HG02884 (cell line): ENCODE results near the gene GPN1.
"Not testable (repeated sequence)": the region's sequence is repeated elsewhere in the genome, so short reads cannot be mapped to it uniquely, and the experiment has no call there.

Source experiments
- ATAC-seq: cut with Tn5 transposase; IDR thresholded peaks from one replicate; pipeline ENCODE4 v1.9.1; 2021; ENCODE audit warnings: mild to moderate bottlenecking, moderate library complexity; ENCODE audit not compliant: unreplicated experiment

GPN1 gene

DNA sequence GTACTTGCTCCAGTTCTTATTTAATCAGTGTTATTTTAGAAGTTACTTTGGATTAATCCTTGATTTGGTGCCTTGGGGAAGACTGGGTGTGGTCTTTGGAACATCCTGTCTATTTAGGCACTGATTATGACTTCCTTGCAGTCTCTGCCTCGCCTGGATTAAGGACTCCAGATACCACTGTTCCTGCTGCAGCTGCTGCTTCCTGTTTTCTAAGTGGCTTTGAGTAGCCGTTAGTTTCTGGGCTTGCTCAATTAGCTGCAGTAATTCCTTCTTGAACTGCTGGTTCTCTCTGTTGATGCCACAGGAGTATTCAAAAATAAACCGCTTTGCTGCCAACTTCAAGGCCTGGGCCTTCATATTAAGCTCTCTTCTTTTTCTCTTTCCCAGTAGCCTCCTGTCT, 1.9 kb upstream of the GPN1 start:
- not testable (repeated sequence) for ATAC-seq

DNA sequence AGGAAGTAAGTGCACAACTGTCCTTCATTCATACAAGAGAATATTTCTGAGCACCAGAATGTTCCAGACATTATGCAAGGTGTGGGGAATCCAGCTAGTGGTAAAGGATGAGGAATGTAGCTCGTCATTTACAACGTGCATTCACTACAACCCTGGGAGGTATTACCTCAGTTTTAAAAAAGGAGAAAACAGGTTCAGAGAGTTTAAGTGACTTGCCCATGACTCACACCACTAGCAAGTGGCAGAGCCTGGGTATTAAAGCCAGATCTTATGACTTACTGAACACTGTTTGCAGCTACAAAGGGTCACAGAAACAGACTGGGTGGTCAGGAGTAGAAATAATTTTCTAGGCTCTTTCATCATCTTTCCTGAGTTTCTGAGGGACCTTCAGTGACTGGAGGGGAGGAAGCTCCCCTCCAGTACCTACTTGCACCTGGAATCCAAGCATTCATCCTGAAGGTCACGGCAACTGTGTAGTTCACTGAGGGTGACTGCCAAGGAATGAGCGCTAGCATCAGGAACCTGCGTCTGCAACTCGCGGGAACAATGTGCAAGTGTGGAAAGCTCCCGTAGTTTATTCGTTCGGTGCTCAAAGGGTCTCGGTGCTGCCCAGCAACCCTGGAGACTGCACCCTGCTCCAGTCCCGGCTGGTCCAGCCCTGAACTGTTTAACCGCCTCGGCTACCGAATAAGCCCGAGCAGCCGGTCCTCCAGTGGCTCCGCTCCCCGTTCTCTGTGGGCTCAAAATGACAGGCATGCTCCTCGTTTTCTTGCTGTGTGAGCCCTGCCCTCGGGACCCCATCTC, 685 bp upstream of the GPN1 start:
- ATAC-seq: peak; percentile 23

DNA sequence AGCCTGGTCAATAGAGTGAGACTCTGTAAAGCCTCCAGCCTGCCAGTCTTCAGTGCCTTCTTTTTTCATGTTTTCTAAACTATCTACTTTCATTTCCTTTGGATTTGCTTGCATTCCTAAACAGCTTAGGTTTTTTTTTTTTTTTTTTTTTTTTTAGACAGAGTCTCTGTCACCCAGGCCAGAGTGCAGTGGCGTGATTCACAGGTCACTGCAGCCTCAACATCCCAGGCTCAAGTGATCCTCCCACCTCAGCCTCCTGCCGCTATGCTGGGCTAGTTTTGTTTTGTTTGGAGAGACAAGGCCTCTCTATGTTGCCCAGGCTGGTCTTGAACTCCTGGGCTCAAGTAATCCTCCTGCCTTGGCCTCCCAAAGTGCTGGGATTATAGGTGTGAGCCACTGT, 1.4 kb downstream of the GPN1 start:
- not testable (repeated sequence) for ATAC-seq

DNA sequence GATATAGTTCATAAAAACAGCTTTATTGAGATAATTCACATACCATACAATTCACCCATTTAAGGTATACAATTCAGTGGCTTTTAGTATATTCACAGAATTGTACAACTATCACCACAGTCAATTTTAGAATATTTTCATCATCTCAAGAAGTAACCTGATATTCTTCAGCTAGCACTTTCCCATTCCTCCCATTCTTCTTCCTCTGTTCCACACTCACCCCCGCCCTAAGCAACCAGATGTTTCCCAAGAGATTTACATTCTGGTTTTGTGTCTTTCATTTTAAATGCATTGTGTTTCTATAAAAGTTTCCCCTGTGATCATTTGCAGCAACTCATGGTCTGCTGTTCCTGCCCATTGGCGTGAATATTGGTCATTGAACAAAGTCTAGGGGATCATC, 5.4 kb downstream of the GPN1 start:
- ATAC-seq: no peak

DNA sequence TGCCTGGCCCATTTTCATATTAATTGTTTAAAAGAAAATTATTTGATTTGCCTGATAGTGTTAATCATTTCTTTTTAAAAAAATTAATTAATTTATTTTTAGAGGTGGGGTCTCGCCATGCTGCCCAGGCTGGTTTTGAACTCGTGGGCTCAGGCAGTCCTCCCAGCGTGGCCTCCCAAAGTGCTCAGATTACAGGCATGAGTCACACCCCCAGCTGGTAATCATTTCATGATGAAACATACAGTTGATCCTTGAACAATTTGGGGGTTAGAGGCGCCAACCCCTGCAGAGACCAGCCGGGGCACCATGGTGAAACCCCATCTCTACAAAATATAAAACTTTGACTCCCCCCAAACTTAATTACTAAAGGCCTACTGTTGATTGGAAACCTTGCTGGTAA, 7.9 kb downstream of the GPN1 start:
- no peak for ATAC-seq

DNA sequence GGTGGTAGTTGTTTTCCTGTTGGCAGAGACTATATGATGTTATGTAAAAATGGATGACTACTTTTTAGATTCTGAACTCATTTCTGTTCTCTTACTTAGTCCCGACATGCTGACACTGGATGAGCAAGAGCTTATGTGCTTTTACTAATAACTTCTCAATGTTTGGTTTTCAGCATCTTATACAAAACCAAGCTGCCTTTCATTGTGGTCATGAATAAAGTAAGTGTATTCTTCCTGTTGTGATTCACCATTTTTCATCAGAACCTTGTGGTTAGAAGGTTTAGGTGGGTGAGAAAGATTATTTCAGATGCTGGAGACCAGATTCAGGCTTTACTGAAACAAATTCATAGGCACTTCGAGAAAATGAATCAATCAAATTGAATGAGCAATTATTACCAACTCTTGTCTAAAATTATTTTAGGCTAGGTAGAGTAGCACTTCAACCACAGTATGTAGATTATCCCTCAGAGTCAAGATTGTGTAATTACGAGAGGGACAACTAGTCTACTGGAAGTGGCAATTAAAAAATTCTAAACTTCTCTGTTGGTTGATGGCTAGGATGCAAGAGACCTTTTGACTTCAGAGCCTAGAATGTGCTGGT, 9.3 kb downstream of the GPN1 start:
- ATAC-seq: no peak

DNA sequence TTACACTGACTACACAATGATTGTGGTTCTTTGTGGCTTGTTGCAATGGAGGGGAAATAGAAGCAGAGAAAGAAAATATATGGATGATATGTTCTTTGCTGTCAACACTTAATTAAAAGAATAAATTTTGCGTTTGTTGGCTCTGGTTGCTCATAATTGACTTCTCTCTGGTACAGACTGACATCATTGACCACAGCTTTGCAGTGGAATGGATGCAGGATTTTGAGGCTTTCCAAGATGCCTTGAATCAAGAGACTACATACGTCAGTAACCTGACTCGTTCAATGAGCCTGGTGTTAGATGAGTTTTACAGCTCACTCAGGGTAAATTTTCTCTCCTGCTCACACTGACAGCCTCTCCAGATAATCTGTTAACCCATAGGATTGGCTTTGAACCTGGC, 9.9 kb downstream of the GPN1 start:
- no peak for ATAC-seq

DNA sequence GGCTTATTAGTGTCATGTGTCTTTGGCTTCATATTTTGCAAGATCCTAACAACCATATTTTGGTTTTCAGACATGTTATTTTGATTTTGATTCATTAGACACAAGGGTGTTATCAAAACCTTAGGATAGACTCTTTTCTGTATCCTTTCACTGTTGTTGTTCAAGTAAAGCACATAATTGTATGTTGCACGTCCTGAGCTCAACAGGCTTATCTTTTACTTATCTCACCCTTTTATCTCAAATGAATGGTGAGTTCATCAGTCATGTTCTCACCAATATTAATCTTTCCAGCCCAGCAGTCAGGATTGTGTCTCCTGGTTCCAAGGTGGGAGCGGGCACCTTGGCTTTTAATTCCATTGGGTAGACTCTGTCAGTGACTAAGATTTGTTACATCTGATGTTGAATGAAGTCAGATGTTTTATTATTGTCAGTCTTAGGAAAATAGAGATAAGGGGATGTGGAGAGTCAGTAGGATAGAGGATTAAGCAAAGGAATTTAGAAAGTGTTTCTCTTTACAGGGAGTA, 11.9 kb downstream of the GPN1 start:
- ATAC-seq: no peak

DNA sequence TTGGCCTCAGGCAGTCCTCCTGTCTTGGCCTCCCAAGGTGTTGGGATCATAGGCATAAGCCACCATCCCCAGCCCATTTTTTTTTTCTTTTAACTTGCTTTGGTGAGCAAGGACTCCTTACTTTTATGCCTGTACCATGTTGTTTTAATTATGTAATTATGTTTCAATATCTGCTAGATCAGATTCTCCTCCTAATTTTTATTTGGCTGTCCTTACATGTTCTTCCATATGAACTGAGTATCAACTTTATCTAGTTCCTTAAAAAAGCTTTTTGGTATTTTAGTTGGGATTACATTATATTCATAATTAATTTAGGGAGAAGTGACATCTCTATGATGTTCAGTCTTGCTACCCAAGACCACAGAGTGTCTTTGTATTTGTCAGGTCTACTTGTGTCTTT, 16.3 kb downstream of the GPN1 start:
- no peak for ATAC-seq

DNA sequence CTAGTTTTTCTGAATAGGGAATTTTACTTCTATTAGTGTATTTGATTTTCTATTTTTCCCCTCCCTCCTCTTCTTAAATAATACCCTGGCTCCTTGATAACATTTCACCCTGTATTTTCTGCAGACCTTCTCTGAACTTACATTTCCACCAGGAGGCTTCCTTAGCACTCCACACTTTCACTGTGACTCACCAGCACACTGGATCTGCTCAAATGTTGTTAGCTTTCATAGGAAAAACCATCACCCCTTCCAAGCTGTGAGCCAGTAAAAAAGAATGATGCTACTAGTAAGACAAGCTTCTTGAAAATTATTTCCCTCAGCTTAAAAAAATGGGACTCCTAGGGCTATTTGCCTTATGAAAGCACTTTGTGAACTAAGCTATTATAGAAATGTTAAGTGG, 18.4 kb downstream of the GPN1 start:
- no peak for ATAC-seq

DNA sequence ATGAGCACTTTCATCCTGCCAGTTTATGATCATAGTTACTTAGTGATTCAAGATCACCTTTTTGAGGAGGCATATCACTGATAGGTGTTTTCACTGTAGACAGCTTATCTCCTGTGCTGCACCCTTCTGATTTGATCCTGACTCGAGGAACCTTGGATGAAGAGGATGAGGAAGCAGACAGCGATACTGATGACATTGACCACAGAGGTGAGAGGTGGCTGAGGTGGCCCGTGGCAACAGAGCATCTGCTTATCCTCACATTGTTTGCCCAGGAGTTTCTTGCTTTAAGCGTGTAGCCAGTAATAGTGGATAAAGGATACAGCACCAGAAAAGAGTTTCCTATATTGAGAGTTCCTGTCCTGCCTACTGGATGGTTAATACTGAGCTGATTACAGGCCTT, 18.9 kb downstream of the GPN1 start:
- no peak for ATAC-seq

DNA sequence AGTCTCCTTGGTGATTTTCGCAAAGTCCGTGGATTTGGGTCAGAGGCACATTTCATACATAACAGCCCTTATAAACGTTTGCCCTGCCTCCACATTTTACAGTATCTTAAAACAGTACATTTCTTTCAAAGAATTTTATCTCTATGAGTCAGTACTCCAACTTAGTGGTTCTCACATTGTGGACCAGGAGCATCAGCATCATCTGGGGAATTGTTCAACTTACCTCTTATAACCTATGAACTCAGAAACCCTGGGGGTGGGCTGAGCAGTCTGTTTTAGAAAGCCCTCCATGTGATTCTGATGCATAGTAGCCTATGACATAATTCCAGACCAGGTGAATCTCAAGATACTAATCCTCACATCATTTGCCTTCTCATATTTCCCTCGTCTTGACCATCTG, 22.2 kb downstream of the GPN1 start:
- ATAC-seq: no peak

DNA sequence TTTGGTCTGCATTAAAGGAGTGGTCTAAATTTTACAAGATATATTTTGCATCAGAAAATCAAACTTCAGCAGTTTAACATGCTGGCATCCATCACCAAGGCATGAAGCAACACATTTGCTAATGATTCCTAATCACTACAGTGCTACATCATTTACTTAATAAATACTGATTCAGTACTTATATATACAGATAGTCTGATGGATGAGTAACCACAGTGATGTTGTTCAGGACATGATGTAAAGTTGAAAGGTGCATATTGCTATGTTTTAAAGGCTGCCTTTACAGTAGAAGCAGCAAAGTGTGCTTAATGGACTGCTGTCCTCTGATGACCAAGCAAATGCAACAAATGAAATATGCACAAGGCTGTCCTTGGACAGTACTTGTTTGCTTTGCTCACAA, 23.5 kb downstream of the GPN1 start:
- ATAC-seq: no peak

DNA sequence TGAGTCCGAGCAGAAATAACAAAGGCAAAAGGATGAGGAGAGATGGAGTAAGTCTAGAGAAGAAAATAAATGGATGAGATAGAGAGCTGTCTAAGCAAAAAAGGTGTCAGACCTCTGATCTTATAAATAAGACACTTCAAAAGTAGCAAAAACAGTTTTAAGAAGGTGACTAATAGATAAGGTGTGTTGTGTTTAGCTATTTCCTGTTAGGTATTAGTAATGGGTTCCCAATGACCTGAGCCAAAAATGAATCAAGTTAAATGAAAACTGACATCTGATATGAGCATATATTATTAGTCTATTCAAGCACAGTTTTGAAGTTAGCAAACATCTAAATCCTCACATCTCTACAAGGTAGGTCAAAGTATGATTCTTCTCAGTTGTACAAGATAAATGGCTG, 23.9 kb downstream of the GPN1 start:
- ATAC-seq: no peak

DNA sequence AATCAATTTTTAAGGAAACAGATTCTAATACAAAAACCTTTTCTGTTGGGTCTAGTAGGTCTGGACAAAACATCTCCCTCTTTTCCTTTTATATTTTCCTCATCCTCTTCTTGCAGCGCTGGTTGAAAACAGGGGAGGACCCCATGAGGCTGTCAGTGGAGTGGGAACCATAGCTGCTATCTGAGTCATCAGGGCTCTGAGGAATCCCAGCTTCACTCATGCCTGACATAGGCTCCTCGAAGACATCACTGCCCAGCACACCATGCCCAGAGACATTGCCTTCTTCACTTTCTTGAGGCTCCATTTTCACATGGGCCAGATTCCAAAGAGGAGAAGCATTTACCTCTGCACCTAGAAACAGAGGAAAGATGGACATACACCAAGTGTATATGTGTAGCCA, 24.5 kb downstream of the GPN1 start:
- no peak for ATAC-seq

DNA sequence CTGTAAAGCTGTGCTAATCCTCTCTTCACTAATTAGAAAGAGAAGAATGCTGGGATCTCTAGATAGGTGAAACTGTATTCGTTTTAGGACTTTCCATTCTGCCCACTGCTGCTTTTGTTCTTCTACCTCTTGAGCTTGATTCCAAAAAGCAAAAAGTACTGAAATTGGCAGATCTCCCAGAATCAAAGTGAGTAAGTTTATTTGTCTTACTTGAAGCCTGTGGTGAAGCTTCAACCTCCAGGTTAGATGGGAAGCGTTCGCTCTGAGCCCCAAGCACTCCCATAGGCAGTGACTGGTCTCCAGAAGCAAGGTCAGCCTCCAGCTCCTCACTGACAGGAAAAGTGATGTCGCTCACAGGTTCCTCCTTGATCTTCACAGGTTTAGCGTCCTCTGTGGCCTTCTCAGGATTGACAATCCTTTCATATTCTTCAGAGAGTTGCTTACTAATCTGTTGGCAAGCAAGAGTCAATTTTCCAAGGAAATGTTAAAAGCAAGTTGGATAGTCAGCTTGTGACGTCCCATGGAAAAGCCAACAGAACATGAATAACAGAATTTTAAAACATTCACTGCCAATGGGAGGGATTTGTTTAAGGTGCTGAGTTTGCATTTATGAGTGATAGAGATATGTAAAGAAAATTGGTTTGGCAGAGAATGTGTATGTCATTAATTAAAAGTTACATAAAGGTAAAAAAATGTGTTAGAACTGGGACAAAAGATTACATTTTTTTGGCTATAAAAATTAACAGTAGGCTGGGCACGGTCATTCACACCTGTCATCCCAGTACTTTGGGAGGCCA, 26.5 kb downstream of the GPN1 start:
- no peak for ATAC-seq

DNA sequence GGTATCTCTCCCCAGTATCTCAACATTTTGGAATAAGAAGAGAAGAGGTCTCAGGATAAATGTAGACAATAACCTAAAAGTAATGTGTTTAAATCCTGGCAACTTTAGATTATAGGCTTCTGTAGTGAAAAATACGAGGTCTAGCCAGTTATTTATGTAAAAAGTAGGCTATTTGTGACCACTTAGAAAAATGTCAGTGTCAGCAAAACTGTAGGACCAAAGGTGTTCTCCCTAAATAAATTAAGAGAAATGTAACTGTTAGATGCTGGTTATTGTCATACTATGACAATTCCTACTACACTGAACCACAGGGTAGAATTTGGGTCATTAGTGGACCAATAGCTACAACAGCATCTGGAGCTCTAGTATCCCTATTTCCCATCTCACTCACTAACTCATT, 32.5 kb downstream of the GPN1 start:
- no peak for ATAC-seq

DNA sequence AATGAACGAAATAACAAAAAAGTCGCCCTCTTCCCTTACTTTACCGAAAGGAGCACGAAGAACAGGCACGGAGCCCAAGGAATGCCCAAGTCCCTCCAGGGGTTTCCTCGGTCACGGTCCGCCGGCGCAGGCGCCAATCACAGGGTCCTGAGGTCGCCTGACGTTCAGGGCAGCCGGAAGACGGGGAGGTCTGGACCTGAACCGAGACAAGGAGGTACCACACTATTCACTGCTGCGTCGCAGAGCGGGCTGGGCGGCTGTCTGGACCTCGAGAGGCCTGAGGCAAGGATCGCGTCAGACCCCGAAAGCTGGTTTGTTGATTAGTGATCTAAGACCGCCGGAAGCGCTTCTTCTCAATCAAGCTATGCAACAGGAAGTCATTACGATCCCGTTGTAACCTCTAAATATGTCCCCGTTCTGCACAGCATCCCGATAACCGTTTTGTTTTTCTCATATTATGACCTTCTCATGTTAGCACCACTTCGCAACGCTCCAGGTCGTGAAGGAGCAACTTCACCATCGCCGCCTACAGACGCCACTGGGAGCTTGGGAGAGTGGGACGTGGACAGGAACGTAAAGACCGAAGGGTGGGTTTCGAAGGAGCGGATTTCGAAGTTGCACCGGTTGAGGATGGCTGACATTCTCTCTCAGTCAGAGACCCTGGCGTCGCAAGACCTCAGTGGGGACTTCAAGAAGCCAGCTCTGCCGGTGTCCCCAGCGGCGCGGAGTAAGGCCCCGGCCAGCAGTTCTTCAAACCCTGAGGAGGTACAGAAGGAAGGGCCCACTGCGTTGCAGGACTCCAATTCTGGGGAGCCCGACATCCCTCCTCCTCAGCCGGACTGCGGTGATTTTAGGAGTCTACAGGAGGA, 34.7 kb downstream of the GPN1 start, which contains the start of the genes SLC4A1AP and SUPT7L:
SLC4A1AP (plus strand) TSS at position 605 of the 869 bp plus-strand sequence; CDS start at position 631, 26 bp downstream.
SUPT7L (minus strand) TSS at position 330 of the 869 bp plus-strand sequence. CDS start 1,422 bp downstream, outside the sequence.
- peak; percentile 62 for ATAC-seq

DNA sequence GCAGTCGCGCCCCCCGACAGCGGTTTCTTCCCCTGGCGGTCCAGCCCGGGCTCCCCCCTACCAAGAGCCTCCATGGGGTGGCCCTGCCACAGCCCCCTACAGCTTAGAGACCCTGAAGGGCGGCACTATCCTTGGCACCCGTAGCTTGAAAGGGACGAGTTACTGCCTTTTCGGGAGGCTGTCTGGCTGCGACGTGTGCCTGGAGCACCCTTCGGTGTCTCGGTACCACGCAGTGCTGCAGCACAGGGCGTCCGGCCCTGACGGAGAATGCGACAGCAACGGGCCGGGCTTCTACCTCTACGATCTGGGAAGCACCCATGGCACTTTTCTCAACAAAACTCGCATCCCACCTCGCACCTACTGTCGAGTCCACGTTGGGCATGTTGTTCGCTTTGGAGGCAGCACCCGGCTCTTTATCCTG, 35.3 kb downstream of the GPN1 start:
- peak; percentile 13 for ATAC-seq

DNA sequence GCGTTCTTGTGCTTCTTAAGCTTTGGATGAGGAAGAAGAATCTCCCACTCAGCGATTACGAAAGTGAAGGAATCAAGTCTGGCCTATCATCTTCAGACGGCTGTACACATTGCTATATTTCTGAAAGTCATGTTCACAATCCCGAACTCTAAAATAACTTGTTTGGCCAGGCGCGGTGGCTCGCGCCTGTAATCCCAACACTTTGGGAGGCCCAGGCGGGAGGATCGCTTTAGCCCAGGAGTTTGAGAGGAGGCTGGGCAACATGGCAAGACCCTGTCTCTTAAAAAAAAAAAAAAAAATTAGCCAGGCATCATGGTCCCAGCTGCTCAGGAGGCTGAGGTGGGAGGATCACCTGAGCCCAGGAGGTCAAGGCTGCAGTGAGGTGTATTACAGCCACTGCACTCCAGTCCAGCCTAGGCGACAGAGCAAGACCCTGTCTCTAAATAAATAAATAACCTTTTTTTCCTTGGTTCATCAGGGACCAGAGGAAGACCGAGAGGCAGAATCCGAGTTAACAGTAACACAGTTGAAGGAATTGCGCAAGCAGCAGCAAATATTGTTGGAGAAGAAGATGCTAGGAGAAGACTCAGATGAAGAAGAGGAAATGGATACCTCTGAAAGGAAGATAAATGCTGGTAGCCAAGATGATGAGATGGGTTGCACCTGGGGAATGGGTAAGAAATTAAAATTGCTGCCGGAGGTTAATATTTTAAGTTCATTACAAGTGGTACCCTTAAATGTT, 35.9 kb downstream of the GPN1 start:
- ATAC-seq: no peak
